Measurements from ENCODE around the gene PRCD.

The PRCD gene

GRCh38 chr17:76577876-76578275 lies 38.0 kb downstream of the PRCD start:
- H3K4ac ChIP-seq (ENCODE audit: low read depth, low read length) = no peak overlapping the region

GRCh38 chr17:76578376-76578775 lies 38.5 kb downstream of the PRCD start:
- Histone ChIP-seq H3K9ac (ENCODE audit: low read length) (no peak overlapping the region), H3K79me1 (ENCODE audit: low read length) (no peaks in the 10 kb centered on the region), H3K36me3 (ENCODE audit: control insufficient read depth in 1 of 2, insufficient read depth in 2 of 2, low read length in 2 of 2) (no peaks in the 10 kb centered on the region), H3K23ac (ENCODE audit: low read length) (no peak overlapping the region), H4K91ac (ENCODE audit: low read depth, low read length) (no peak overlapping the region), H2BK5ac (ENCODE audit: low read depth, low read length, poor library complexity) (no peak overlapping the region), H3K4me1 (ENCODE audit: control insufficient read depth in 1 of 2, insufficient read depth in 2 of 2, low read length in 2 of 2) (no peaks in the 10 kb centered on the region), H4K8ac (ENCODE audit: low read depth, low read length) (no peak overlapping the region), H3K14ac (ENCODE audit: low read length) (no peak overlapping the region), H3K9me3 (ENCODE audit: insufficient read depth, low read depth, low read length) (no peaks in the 10 kb centered on the region), H3K4me2 (ENCODE audit: low read length) (no peak overlapping the region), H3K18ac (ENCODE audit: low read length) (no peak overlapping the region), H2AFZ (ENCODE audit: insufficient read depth, low read length, poor library complexity) (no peak overlapping the region), H3K4ac (ENCODE audit: low read depth, low read length) (no peak overlapping the region), H3K27me3 (ENCODE audit: insufficient read depth, low read length) (no peaks in the 10 kb centered on the region), H4K12ac (ENCODE audit: low read depth, low read length) (no peak overlapping the region), H3K27ac (ENCODE audit: low read depth, low read length) (no peak overlapping the region), H3K79me2 (ENCODE audit: control insufficient read depth, insufficient read depth, low read length, poor library complexity) (no peaks in the 10 kb centered on the region), H2BK12ac (ENCODE audit: low read length) (no peak overlapping the region), H3K4me3 (ENCODE audit: low read depth, low read length) (no peak overlapping the region), H2BK120ac (ENCODE audit: insufficient read depth, low read length, poor library complexity) (no peak overlapping the region), H2AK5ac (ENCODE audit: low read length) (no peak overlapping the region)
- no CpG with 5 or more reads among the region's 5 CpGs for WGBS (ENCODE audit: extremely low coverage, insufficient coverage, insufficient read length)
- no peak for DNase-seq

More at GRCh38 chr17:76577876-76578275, 38.0 kb downstream of the PRCD start:
- Histone ChIP-seq H2BK5ac (ENCODE audit: low read depth, low read length, poor library complexity) (no peak overlapping the region), H3K4me2 (ENCODE audit: low read length) (no peak overlapping the region), H3K18ac (ENCODE audit: low read length) (no peak overlapping the region), H2AFZ (ENCODE audit: insufficient read depth, low read length, poor library complexity) (no peak overlapping the region), H4K12ac (ENCODE audit: low read depth, low read length) (no peak overlapping the region), H2AK5ac (ENCODE audit: low read length) (no peak overlapping the region), H3K27ac (ENCODE audit: low read depth, low read length) (no peak overlapping the region), H3K36me3 (ENCODE audit: control insufficient read depth in 1 of 2, insufficient read depth in 2 of 2, low read length in 2 of 2) (no peaks in the 10 kb centered on the region), H3K27me3 (ENCODE audit: insufficient read depth, low read length) (no peaks in the 10 kb centered on the region), H3K14ac (ENCODE audit: low read length) (no peak overlapping the region), H3K9me3 (ENCODE audit: insufficient read depth, low read depth, low read length) (no peaks in the 10 kb centered on the region), H3K9ac (ENCODE audit: low read length) (no peak overlapping the region), H3K4me1 (ENCODE audit: control insufficient read depth in 1 of 2, insufficient read depth in 2 of 2, low read length in 2 of 2) (no peaks in the 10 kb centered on the region), H3K79me1 (ENCODE audit: low read length) (no peaks in the 10 kb centered on the region), H3K23ac (ENCODE audit: low read length) (no peak overlapping the region), H4K8ac (ENCODE audit: low read depth, low read length) (no peak overlapping the region), H4K91ac (ENCODE audit: low read depth, low read length) (no peak overlapping the region), H3K79me2 (ENCODE audit: control insufficient read depth, insufficient read depth, low read length, poor library complexity) (no peaks in the 10 kb centered on the region), H2BK12ac (ENCODE audit: low read length) (no peak overlapping the region), H2BK120ac (ENCODE audit: insufficient read depth, low read length, poor library complexity) (no peak overlapping the region), H3K4me3 (ENCODE audit: low read depth, low read length) (no peak overlapping the region)
- DNase-seq = no peak
- WGBS (ENCODE audit: extremely low coverage, insufficient coverage, insufficient read length) = no CpG with 5 or more reads among the region's 7 CpGs

- Histone ChIP-seq H3K4me3 (ENCODE audit: low read depth, low read length) (no peak overlapping the region), H2AFZ (ENCODE audit: insufficient read depth, low read length, poor library complexity) (no peak overlapping the region), H2BK5ac (ENCODE audit: low read depth, low read length, poor library complexity) (no peak overlapping the region), H3K79me1 (ENCODE audit: low read length) (no peaks in the 10 kb centered on the region), H3K9me3 (ENCODE audit: insufficient read depth, low read depth, low read length) (no peaks in the 10 kb centered on the region), H3K23ac (ENCODE audit: low read length) (no peak overlapping the region), H3K4me2 (ENCODE audit: low read length) (no peak overlapping the region), H4K12ac (ENCODE audit: low read depth, low read length) (no peak overlapping the region), H3K27me3 (ENCODE audit: insufficient read depth, low read length) (no peaks in the 10 kb centered on the region), H3K4ac (ENCODE audit: low read depth, low read length) (no peak overlapping the region), H4K8ac (ENCODE audit: low read depth, low read length) (no peak overlapping the region), H3K18ac (ENCODE audit: low read length) (no peak overlapping the region), H3K14ac (ENCODE audit: low read length) (no peak overlapping the region), H2BK12ac (ENCODE audit: low read length) (no peak overlapping the region), H3K4me1 (ENCODE audit: control insufficient read depth in 1 of 2, insufficient read depth in 2 of 2, low read length in 2 of 2) (no peaks in the 10 kb centered on the region), H3K9ac (ENCODE audit: low read length) (no peak overlapping the region), H3K79me2 (ENCODE audit: control insufficient read depth, insufficient read depth, low read length, poor library complexity) (no peaks in the 10 kb centered on the region), H3K36me3 (ENCODE audit: control insufficient read depth in 1 of 2, insufficient read depth in 2 of 2, low read length in 2 of 2) (no peaks in the 10 kb centered on the region), H3K27ac (ENCODE audit: low read depth, low read length) (no peak overlapping the region), H2AK5ac (ENCODE audit: low read length) (no peak overlapping the region), H4K91ac (ENCODE audit: low read depth, low read length) (no peak overlapping the region), H2BK120ac (ENCODE audit: insufficient read depth, low read length, poor library complexity) (no peak overlapping the region)
- WGBS (ENCODE audit: extremely low coverage, insufficient coverage, insufficient read length) = no CpG with 5 or more reads among the region's 2 CpGs
- DNase-seq = no peak
Measured at GRCh38 chr17:76579281-76579680, 39.4 kb downstream of the PRCD start.

GRCh38 chr17:76581515-76581914 lies 41.7 kb downstream of the PRCD start:
- Histone ChIP-seq H3K4me1 (ENCODE audit: control insufficient read depth in 1 of 2, insufficient read depth in 2 of 2, low read length in 2 of 2) (peaks cover 4 to 15% of the 10 kb centered on the region in 2 experiments), H4K8ac (ENCODE audit: low read depth, low read length) (no peak overlapping the region), H2AFZ (ENCODE audit: insufficient read depth, low read length, poor library complexity) (no peak overlapping the region), H4K91ac (ENCODE audit: low read depth, low read length) (no peak overlapping the region), H3K14ac (ENCODE audit: low read length) (no peak overlapping the region), H3K4ac (ENCODE audit: low read depth, low read length) (no peak overlapping the region), H3K79me2 (ENCODE audit: control insufficient read depth, insufficient read depth, low read length, poor library complexity) (peaks cover 5% of the 10 kb centered on the region), H3K36me3 (ENCODE audit: control insufficient read depth in 1 of 2, insufficient read depth in 2 of 2, low read length in 2 of 2) (no peaks in the 10 kb centered on the region), H3K23ac (ENCODE audit: low read length) (no peak overlapping the region), H3K27me3 (ENCODE audit: insufficient read depth, low read length) (peaks cover 19% of the 10 kb centered on the region), H2BK120ac (ENCODE audit: insufficient read depth, low read length, poor library complexity) (no peak overlapping the region), H3K9ac (ENCODE audit: low read length) (no peak overlapping the region), H3K4me3 (ENCODE audit: low read depth, low read length) (no peak overlapping the region), H3K27ac (ENCODE audit: low read depth, low read length) (no peak overlapping the region), H2BK12ac (ENCODE audit: low read length) (no peak overlapping the region), H2AK5ac (ENCODE audit: low read length) (no peak overlapping the region), H2BK5ac (ENCODE audit: low read depth, low read length, poor library complexity) (no peak overlapping the region), H4K12ac (ENCODE audit: low read depth, low read length) (no peak overlapping the region), H3K79me1 (ENCODE audit: low read length) (peaks cover 7% of the 10 kb centered on the region), H3K9me3 (ENCODE audit: insufficient read depth, low read depth, low read length) (no peaks in the 10 kb centered on the region), H3K18ac (ENCODE audit: low read length) (no peak overlapping the region), H3K4me2 (ENCODE audit: low read length) (no peak overlapping the region)
- no peak for DNase-seq
- WGBS (ENCODE audit: extremely low coverage, insufficient coverage, insufficient read length) = no CpG with 5 or more reads among the region's 5 CpGs

Measured in trophoblast cell (in vitro differentiated cells and primary cell).